ENCODE measurements around the gene USP34.
A peak's percentile ranks its signal among the peaks of the same experiment; 100 is the strongest.
"Not testable (repeated sequence)": the region's sequence is repeated elsewhere in the genome, so short reads cannot be mapped to it uniquely, and the experiment has no call there.

Gene USP34

DNA sequence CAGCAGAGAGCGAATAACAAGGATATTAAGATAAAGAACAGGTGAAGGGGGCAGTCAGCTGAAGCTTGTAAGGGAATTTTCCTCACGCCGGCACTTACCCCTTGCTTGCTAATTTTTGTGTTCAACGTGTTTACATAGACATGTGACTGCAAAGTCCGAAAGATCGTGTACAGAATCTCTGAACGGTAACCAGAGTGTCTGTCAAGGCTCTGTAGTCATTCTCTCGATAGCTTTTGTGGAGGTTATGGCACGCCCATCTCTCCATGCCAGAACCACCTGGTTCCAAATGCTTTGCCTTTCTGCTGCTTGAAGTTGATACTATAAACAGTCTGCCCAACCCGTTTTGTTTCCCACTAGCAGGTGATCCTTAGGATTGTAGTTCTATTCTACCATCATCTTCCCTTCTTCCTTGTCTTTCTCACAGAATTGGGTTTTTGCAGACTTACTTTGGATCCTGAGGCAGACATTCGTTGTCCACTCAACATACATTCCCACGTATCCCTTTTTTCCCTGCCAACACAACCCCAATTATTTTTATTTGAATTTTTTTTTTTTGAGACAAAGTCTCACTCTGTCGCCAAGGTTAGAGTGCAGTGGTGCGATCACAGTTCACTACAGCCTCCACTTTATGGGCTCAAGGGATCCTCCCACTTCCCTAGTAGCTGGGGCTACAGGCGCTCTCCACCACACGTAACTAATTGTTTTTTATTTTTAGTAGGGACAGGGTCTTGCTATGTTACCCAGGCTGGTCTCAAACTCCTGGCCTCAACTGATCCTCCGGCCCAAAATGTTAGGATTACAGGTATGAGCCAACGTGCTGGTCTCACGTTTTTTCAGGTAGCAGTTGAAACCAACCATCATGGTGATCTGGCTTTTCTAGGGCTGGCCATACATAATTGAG is 1.3 kb upstream of the USP34 start:
- Mint-ChIP-seq H3K4me1 (ENCODE audit: low read depth) (peaks cover 20% of the 10 kb centered on the region), H3K4me3 (peak overlapping the region; percentile 92), H3K9me3 (no peaks in the 10 kb centered on the region), H3K27ac (peak overlapping the region; percentile 99), H3K36me3 (ENCODE audit: low read depth) (peaks cover 43% of the 10 kb centered on the region), H3K27me3 (no peaks in the 10 kb centered on the region)
- intact Hi-C loops (cut with micrococcal nuclease) = loop anchor here (2.0 to 5.0 kb wide), 3 partner anchors 45 to 405 kb away; partner anchors contain the start of genes SANBR and XPO1

DNA sequence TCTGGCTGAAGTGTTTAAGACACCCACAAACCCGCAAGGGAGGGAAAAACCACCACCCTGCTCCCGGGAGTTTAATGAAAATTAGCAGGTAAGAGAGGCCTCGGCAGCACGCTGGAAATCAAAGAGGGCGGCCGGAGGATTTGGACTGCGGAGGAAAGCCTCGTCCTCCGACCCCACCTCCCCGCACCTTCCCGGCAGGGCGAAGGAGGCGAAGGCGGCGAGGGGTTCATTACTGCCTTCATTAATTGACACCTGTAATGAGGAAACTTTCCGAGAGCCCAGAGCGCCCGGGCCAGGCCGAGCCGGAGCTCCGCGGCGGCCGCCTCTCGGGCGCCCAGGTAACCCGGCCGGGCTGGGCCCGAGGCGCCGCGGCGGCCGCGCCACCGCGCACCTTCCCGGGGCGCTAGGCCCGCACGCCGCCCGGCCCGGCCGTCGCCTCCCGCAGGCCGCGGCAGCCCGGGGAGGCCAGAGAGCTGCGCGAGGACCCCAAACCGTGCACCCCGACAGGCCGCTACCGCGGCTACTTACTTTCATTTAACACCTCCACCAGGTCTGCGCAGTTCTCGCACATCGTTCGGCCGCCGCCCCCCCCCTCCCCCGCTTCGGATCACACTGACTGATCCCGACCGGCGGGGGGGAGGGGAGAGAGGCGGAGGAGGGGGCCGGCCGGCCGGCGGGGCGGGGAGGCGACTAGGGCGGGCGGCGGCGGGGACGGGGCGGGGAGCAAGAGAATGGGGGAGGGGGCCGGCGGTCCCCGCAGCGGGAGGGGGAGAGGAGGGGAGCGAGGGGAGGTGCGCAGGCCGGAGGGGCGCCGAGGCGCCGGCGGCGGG is 550 bp downstream of the USP34 start:
- Mint-ChIP-seq H3K4me1 (ENCODE audit: low read depth) (peaks cover 24% of the 10 kb centered on the region), H3K27ac (peak overlapping the region; percentile 99), H3K36me3 (ENCODE audit: low read depth) (peaks cover 40% of the 10 kb centered on the region), H3K4me3 (peak overlapping the region; percentile 89), H3K9me3 (no peaks in the 10 kb centered on the region), H3K27me3 (no peaks in the 10 kb centered on the region)
- intact Hi-C loops (cut with micrococcal nuclease) = loop anchor here (2.0 to 5.0 kb wide), 3 partner anchors 44 to 403 kb away; partner anchors contain the start of genes SANBR and XPO1

DNA sequence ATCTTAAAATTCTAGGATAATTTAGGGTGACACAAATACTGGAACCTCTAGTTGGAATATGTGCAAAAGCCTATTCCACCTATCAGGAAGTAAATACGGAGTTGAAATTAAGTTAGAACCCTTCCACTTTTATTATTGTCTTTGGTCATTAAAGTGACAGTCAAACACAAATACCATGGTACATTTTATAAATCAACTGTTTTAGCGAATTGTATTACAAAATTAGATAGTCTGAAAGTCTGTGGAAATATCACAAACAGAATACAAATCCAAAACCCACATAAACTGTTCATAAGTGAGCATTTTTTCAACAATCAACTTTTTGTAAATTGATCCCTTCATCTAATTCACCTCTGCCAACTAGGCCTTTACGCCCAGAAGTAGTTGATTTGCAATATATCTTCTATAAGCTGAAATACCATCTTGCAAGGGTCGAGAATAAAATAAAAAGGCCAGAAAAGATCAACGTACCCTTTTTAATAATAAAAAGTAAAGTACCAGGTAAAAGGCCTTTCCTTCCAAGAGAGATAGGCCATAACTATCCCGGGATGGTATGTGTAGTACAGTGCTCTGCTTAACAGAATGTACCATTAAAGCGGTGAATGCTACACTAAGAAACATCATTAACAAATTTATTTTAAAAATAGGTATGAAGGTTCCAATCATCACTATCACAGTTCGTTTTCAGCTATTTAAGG is 1.3 kb downstream of the USP34 start:
- Mint-ChIP-seq H3K4me1 (ENCODE audit: low read depth) (peaks cover 25% of the 10 kb centered on the region), H3K27me3 (no peaks in the 10 kb centered on the region), H3K27ac (peak overlapping the region; percentile 99), H3K9me3 (no peaks in the 10 kb centered on the region), H3K36me3 (ENCODE audit: low read depth) (peaks cover 40% of the 10 kb centered on the region), H3K4me3 (peak overlapping the region; percentile 89)
- intact Hi-C loops (cut with micrococcal nuclease) = loop anchor here (2.0 to 5.0 kb wide), 3 partner anchors 43 to 402 kb away; partner anchors contain the start of genes SANBR and XPO1

DNA sequence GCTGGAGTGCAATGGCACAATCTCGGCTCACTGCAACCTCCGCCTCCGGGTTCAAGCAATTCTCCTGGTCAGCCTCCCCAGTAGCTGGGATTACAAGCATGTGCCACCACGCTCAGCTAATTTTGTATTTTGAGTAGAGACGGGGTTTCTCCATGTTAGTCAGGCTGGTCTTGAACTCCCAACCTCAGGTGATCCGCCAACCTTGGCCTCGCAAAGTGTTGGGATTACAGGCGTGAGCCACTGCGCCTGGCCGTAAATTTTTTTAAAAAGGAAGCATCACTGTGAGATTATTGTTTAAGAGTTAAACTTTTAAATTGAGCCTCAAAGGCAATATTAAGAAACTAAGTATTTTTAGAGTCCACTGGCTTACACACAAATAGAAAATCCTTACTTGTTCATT is 2.7 kb downstream of the USP34 start:
- Mint-ChIP-seq H3K4me1 (ENCODE audit: low read depth) (peaks cover 35% of the 10 kb centered on the region), H3K36me3 (ENCODE audit: low read depth) (peaks cover 40% of the 10 kb centered on the region)
- H3K4me3 Mint-ChIP-seq; intact Hi-C loops (cut with micrococcal nuclease); H3K27ac Mint-ChIP-seq; H3K9me3 Mint-ChIP-seq; H3K27me3 Mint-ChIP-seq: not testable (repeated sequence)

DNA sequence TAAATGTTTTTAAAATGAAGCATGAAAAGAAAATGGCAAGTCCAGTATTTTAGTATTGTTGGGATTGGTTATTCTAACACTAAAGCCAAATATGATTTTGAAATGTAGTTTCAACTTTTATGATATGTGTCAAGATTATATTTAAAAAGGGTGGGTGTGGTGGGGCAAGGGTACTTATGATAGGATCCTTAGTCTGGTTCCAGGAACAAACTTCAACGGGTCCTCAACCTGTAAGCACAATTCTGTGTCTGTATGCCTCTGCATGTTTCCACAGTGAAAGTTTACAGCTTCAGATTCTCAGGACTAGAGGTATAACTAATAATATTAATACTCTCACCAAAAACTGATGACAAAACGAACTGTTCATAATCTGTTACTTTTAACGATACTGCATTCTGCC is 5.8 kb downstream of the USP34 start:
- Mint-ChIP-seq H3K4me1 (ENCODE audit: low read depth) (peaks cover 26% of the 10 kb centered on the region), H3K27ac (no peak overlapping the region), H3K4me3 (no peak overlapping the region), H3K36me3 (ENCODE audit: low read depth) (peaks cover 35% of the 10 kb centered on the region), H3K27me3 (no peaks in the 10 kb centered on the region), H3K9me3 (no peaks in the 10 kb centered on the region)
- intact Hi-C loops (cut with micrococcal nuclease) = no loop called here

DNA sequence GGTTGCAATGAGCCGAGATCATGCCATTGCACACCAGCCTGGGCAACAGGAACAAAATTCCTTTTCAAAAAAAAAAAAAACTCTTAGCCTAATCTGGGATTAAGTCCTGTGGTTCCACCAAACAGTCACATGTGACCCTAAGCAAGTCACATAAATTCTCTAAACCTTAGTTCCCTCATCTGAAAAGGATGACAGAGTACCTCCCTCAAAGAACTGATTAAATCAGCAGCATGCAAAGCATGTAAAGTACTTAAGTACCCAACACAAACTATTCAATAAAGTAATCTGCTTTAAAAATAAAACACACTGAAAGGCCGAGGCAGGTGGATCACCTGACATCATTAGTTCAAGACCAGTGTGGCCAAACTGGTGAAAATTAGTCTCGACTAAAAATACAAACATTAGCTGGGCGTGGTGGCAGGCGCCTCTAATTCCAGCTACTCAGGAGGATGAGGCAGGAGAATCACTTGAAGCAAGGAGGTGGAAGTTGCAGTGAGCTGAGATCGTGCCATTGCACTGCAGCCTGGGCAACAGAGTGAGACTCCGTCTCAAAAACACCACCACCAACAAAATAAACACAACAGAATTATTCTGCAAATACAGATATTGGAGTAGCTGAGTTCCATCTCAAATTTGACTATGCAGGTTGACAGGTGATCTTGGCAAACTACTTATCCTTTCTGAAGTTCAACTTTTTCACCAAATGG is 7.0 kb downstream of the USP34 start:
- no peaks in the 10 kb centered on the region for H3K27me3 Mint-ChIP-seq
- peak overlapping the region; percentile 48 for H3K27ac Mint-ChIP-seq
- no peaks in the 10 kb centered on the region for H3K9me3 Mint-ChIP-seq
- H3K4me1 Mint-ChIP-seq (ENCODE audit: low read depth) = peaks cover 19% of the 10 kb centered on the region
- peaks cover 33% of the 10 kb centered on the region for H3K36me3 Mint-ChIP-seq (ENCODE audit: low read depth)
- H3K4me3 Mint-ChIP-seq = no peak overlapping the region
- intact Hi-C loops (cut with micrococcal nuclease) = no loop called here

DNA sequence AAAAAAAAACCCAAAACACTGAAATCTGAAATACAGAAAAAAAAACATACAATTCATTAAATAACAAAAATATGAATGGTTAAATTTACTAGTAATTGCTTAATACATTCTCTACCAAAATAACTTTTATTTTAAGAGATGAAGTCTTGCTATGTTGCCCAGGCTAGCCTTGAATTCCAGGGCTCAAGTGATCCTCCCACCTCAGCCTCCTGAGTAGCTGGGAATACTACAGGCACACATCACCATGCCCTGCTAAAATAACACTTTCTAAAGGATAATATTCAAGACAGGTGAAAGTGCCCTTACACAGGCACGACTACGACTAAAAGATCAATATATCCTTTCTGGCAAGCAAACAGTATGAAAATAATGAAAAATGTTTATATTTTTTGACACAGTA is 9.5 kb downstream of the USP34 start:
- Mint-ChIP-seq H3K4me1 (ENCODE audit: low read depth) (peaks cover 36% of the 10 kb centered on the region), H3K27ac (no peak overlapping the region), H3K27me3 (no peaks in the 10 kb centered on the region), H3K4me3 (no peak overlapping the region), H3K36me3 (ENCODE audit: low read depth) (peaks cover 22% of the 10 kb centered on the region), H3K9me3 (no peaks in the 10 kb centered on the region)
- intact Hi-C loops (cut with micrococcal nuclease) = no loop called here

DNA sequence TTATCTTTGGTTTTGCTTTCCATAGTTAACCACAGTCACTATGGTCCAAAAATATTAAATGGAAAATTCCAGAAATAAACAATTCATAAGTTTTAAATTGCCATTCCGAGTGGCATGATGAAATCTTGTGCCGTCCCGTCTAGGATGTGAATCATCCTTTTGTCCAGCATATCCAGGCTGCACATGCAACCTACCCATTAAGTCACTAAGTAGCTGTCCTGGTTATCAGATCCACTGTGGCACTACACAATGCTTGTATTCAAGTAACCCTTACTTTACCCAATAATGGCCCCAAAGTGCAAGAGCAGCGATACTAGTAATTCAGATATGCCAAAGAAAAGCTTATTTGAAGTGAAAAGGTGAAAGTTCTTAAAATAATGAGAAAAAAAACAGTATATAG is 10.7 kb downstream of the USP34 start:
- Mint-ChIP-seq H3K27me3 (no peaks in the 10 kb centered on the region), H3K9me3 (no peaks in the 10 kb centered on the region), H3K4me3 (no peak overlapping the region), H3K4me1 (ENCODE audit: low read depth) (peaks cover 32% of the 10 kb centered on the region), H3K27ac (no peak overlapping the region), H3K36me3 (ENCODE audit: low read depth) (peaks cover 27% of the 10 kb centered on the region)
- intact Hi-C loops (cut with micrococcal nuclease) = no loop called here

DNA sequence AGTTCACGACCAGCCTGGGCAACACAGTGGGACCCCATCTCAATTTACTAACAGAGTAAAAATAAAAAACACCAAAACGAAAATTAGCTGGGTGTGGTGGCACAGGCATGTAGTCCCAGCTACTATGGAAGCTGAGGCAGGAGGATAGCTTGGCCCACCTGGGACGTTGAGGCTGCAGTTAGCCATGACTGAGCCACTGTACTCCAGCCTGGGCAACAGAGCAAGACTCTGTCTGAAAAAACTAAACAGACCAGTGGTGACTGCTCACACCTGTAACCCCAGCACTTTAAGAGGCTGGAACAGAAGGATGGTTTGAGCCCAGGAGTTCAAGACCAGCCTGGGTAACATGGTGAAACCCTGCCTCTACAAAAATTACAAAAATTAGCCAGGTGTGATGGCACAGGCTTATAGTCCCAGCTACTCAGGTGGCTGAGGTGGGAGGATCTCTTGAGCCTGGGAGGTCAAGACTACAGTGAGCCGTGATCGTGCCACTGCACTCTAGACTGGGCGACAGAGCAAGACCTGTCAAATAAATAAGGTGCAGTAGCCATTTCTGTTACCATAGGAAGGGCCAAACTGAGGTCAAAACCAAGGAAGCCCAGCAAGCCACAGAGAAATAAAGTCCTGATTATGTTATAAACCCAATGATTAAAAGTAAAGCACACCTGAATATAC is 14.0 kb downstream of the USP34 start:
- H3K4me3 Mint-ChIP-seq = no peak overlapping the region
- H3K27me3 Mint-ChIP-seq = no peaks in the 10 kb centered on the region
- H3K9me3 Mint-ChIP-seq = no peaks in the 10 kb centered on the region
- peaks cover 22% of the 10 kb centered on the region for H3K36me3 Mint-ChIP-seq (ENCODE audit: low read depth)
- no peak overlapping the region for H3K27ac Mint-ChIP-seq
- peaks cover 21% of the 10 kb centered on the region for H3K4me1 Mint-ChIP-seq (ENCODE audit: low read depth)
- intact Hi-C loops (cut with micrococcal nuclease) = no loop called here

DNA sequence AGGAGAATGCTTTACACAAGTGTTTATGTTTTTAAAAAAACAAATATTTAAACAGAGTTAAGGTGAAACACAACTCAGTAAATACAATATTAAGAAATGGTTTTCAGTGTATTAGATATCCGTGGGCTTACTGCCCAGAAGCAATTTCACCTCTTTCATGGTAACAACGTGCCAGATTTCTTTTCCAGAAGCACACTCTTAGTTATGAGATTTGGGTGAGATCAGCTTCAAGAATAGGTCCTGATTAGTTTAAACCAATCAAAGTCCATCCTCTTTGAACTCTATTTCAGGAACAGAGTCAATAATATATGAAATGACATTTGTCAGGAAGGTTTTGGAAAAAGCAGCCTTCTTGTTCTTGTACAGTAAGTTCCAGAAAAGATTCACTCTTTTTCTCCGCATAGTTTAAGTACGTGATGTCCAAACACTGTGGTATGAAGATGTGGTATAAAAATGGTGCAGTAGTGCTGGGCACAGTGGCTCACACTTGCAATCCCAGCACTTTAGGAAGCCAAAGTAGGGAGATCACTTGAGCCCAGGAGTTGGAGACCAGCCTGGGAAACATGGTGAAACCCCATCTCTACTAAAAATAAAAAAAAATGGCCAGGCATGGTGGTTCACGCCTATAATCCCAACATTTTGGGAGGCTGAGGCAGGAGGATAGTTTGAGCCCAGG is 14.7 kb downstream of the USP34 start:
- Mint-ChIP-seq H3K4me1 (ENCODE audit: low read depth) (peaks cover 21% of the 10 kb centered on the region), H3K27ac (no peak overlapping the region), H3K36me3 (ENCODE audit: low read depth) (peaks cover 26% of the 10 kb centered on the region), H3K27me3 (no peaks in the 10 kb centered on the region), H3K9me3 (no peaks in the 10 kb centered on the region), H3K4me3 (no peak overlapping the region)
- intact Hi-C loops (cut with micrococcal nuclease) = no loop called here

DNA sequence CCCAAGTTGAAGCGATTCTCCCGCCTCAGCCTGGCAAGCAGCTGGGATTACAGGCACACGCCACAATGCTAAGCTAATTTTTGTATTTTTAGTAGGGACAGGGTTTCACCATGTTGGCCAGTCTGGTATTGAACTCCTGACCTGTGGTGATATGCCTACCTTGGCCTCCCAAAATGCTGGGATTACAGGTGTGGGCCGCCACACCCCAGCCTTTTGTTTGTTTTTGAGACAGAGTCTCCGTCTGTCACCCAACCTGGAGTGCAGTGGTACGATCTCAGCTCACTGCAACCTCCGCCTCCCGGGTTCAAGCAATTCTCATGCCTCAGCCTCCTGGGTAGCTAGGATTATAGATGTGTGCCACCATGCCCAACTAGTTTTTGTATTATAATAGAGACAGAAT is 15.9 kb downstream of the USP34 start:
- H3K27me3 Mint-ChIP-seq; H3K9me3 Mint-ChIP-seq; H3K4me3 Mint-ChIP-seq; intact Hi-C loops (cut with micrococcal nuclease); H3K27ac Mint-ChIP-seq: not testable (repeated sequence)
- H3K36me3 Mint-ChIP-seq (ENCODE audit: low read depth) = peaks cover 21% of the 10 kb centered on the region
- peaks cover 21% of the 10 kb centered on the region for H3K4me1 Mint-ChIP-seq (ENCODE audit: low read depth)

DNA sequence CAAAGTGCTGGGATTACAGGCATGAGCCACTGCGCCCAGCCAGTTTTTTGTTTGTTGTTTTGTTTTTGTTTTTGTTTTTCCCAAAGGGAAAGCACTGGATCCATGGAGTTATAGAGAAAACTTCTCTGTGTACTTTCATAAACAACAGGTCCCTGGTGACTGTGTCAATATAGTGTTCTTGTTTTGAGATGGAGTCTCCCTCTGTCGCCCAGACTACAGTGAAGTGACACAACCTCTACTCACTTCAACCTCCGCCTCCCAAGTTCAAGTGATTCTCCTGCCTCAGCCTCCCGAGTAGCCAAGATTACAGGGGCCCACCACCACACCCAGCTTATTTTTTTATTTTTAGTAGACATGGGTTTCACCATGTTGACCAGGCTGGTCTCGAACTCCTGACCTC is 16.5 kb downstream of the USP34 start:
- H3K4me3 Mint-ChIP-seq = no peak overlapping the region
- H3K4me1 Mint-ChIP-seq (ENCODE audit: low read depth) = peaks cover 21% of the 10 kb centered on the region
- intact Hi-C loops (cut with micrococcal nuclease) = no loop called here
- peaks cover 21% of the 10 kb centered on the region for H3K36me3 Mint-ChIP-seq (ENCODE audit: low read depth)
- H3K27ac Mint-ChIP-seq = no peak overlapping the region
- H3K27me3 Mint-ChIP-seq = no peaks in the 10 kb centered on the region
- no peaks in the 10 kb centered on the region for H3K9me3 Mint-ChIP-seq
